ENCODE results near the gene KRTAP21-2. TPM values are rescaled to one million over a fixed set of nuclear protein-coding genes. Genes with fewer than 3 reads are reported as not detected.

Gene KRTAP21-2
- total RNA-seq, 1 experiment from 2014 or later: not detected

DNA sequence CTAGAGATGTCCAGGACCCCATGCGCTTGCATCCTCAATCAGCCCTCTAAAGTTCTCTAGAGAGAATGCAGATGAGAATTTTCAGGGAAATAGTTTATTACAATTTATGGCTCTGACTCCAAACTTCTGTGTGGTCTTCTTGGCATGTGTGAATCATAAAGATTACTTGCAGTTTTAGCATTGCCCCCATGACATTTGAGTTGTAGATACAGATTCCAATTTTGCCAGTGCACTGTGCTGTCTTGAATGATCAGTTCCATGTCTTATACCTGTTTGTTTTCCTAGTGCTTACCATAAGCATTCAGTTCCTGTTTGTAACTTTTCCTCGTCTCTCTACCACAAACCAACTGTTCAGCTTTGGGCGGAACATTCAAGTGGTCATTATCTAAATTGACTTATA lies 33.3 kb downstream of the KRTAP21-2 start:
- Mint-ChIP-seq H3K27me3 (ENCODE audit: low read depth) (peaks cover under 1% of the 10 kb centered on the region; the same call in 1 of the 2 replicates), H3K4me3 (no peak overlapping the region), H3K4me1 (no peaks in the 10 kb centered on the region), H3K27ac (no peak overlapping the region), H3K9me3 (peaks cover 5 to 20% of the 10 kb centered on the region in 2 experiments), H3K36me3 (ENCODE audit: insufficient read depth in 1 of 3, low read depth in 3 of 3) (peaks cover 0 to 17% (median 0%) of the 10 kb centered on the region in 3 experiments; a peak in 3 of 7 replicates)
- H2BK15ac ChIP-seq (ENCODE audit: low read depth, low read length): no peak overlapping the region
- H3K56ac ChIP-seq (ENCODE audit: insufficient read length, low read depth, low read length): no peak overlapping the region
- no peaks in the 10 kb centered on the region for H4K20me1 ChIP-seq (ENCODE audit: control insufficient read depth, insufficient read depth, insufficient read length)
- H4K5ac ChIP-seq (ENCODE audit: insufficient read length, low read depth, low read length): no peak overlapping the region
- no peak overlapping the region for H3K14ac ChIP-seq (ENCODE audit: insufficient read depth, low read length)
- H2BK20ac ChIP-seq (ENCODE audit: low read depth, low read length, poor library complexity, severe bottlenecking): no peak overlapping the region
- no peaks in the 10 kb centered on the region for H3K79me2 ChIP-seq (ENCODE audit: insufficient read depth, low read length)
- H2AFZ ChIP-seq (ENCODE audit: low read length): no peak overlapping the region
- no CpG with 5 or more reads among the region's 3 CpGs for WGBS (ENCODE audit: extremely low coverage, insufficient read length, low lambda C conversion rate)
- no peaks in the 10 kb centered on the region for H3K23me2 ChIP-seq (ENCODE audit: insufficient read length, low read depth, low read length, poor library complexity, severe bottlenecking)
- no peak overlapping the region for H3T11ph ChIP-seq (ENCODE audit: low read length)
- H2BK12ac ChIP-seq (ENCODE audit: insufficient read length, low read depth, low read length): no peak overlapping the region
- no peak for DNase-seq
- H3K4me1 ChIP-seq (ENCODE audit: insufficient read depth, low read length): no peaks in the 10 kb centered on the region
- H2BK120ac ChIP-seq (ENCODE audit: low read depth, low read length, poor library complexity, severe bottlenecking): no peak overlapping the region
- no peaks in the 10 kb centered on the region for H3K9me3 ChIP-seq (ENCODE audit: control insufficient read depth, low read depth, low read length)
- H3K27me3 ChIP-seq (ENCODE audit: insufficient read depth, low read length): no peaks in the 10 kb centered on the region
- no peak overlapping the region for H4K91ac ChIP-seq (ENCODE audit: insufficient read length, low read depth, low read length)
- no peak overlapping the region for H3K18ac ChIP-seq (ENCODE audit: insufficient read length, low read depth, low read length)
- H2AK5ac ChIP-seq (ENCODE audit: insufficient read length, low read length): no peak overlapping the region
- no peak overlapping the region for H3K9ac ChIP-seq (ENCODE audit: extremely low read depth, insufficient read length, low read length)
- TF ChIP-seq, protein P1, sequence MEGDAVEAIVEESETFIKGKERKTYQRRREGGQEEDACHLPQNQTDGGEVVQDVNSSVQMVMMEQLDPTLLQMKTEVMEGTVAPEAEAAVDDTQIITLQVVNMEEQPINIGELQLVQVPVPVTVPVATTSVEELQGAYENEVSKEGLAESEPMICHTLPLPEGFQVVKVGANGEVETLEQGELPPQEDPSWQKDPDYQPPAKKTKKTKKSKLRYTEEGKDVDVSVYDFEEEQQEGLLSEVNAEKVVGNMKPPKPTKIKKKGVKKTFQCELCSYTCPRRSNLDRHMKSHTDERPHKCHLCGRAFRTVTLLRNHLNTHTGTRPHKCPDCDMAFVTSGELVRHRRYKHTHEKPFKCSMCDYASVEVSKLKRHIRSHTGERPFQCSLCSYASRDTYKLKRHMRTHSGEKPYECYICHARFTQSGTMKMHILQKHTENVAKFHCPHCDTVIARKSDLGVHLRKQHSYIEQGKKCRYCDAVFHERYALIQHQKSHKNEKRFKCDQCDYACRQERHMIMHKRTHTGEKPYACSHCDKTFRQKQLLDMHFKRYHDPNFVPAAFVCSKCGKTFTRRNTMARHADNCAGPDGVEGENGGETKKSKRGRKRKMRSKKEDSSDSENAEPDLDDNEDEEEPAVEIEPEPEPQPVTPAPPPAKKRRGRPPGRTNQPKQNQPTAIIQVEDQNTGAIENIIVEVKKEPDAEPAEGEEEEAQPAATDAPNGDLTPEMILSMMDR (conservative IDR thresholded peaks at IDR 0.05): no peak
- H3K27ac ChIP-seq (ENCODE audit: insufficient read length, low read depth, low read length): no peak overlapping the region
- H2BK5ac ChIP-seq (ENCODE audit: insufficient read length, low read length): no peak overlapping the region
- H4K8ac ChIP-seq (replicated peaks; ENCODE audit: insufficient read length, low read depth, low read length): no peak overlapping the region
- no peak overlapping the region for H3K4ac ChIP-seq (ENCODE audit: low read depth, low read length)
- H3K23ac ChIP-seq (ENCODE audit: insufficient read length, low read depth, low read length): no peak overlapping the region
- no peak overlapping the region for H3K4me2 ChIP-seq (ENCODE audit: insufficient read depth, insufficient read length, low read length)
- no peaks in the 10 kb centered on the region for H3K79me1 ChIP-seq (ENCODE audit: insufficient read depth, low read depth, low read length, poor library complexity, severe bottlenecking)
